Activated naive CD4-positive, alpha-beta T cell (primary cell): ENCODE measurements around the gene PLD5.
"Not testable (repeated sequence)": the region's sequence is repeated elsewhere in the genome, so short reads cannot be mapped to it uniquely, and the experiment has no call there.

Experiments used
- DNase-seq, 4 experiments: peaks; one replicate each; lab custom pipeline; 2025; lab: John Stamatoyannopoulos, UW

Gene PLD5

GRCh38 chr1:242058582-242058981 is 465.9 kb downstream of the PLD5 start:
- DNase-seq: not testable (repeated sequence)

GRCh38 chr1:242058181-242058580 is 466.3 kb downstream of the PLD5 start:
- DNase-seq: not testable (repeated sequence)

GRCh38 chr1:242057745-242058115 is 466.8 kb downstream of the PLD5 start:
- no peak for DNase-seq

GRCh38 chr1:242056988-242057744 is 467.3 kb downstream of the PLD5 start:
- DNase-seq: no peak

- DNase-seq: no peak
Measured at GRCh38 chr1:242055749-242056320, 468.7 kb downstream of the PLD5 start.

GRCh38 chr1:242043165-242043564 is 481.3 kb downstream of the PLD5 start:
- DNase-seq: no peak

- DNase-seq: no peak
Measured at GRCh38 chr1:242034392-242034791, 490.1 kb downstream of the PLD5 start.

GRCh38 chr1:242033447-242033846 is 491.1 kb downstream of the PLD5 start:
- DNase-seq: no peak
